Endothelial cell of umbilical vein (primary cell): Measurements from ENCODE around the gene PTPRO. TPM values are rescaled to one million over a fixed set of nuclear protein-coding genes. Genes with fewer than 3 reads are reported as not detected.

Experiments used
- BruUV-seq: library from RNA; stranded (reverse); fragments of 400-500 nt; replicated peaks from 2 replicates; lab custom pipeline; 2021; lab: Mats Ljungman, UMichigan
- CTCF ChIA-PET: fragments of 300-600, 350-600 bp; sonication (Branson Sonifier 250); formaldehyde crosslinking; loops from one replicate; lab custom pipeline; 2021; ENCODE audit warnings: antibody characterized with exemption, inconsistent platforms; lab: Charles Lee
- POLR2A ChIA-PET: fragments of 300-600, 350-600 bp; sonication (Branson Sonifier 250); formaldehyde crosslinking; loops from one replicate; lab custom pipeline; 2021; ENCODE audit warnings: antibody characterized with exemption, inconsistent platforms; lab: Charles Lee
- DNase-seq: peaks from one replicate; pipeline ENCODE4 v3.0.0-alpha.2; 2011; ENCODE audit warnings: low read depth, low spot score
- FAIRE-seq: peaks from 2 replicates; lab custom pipeline; 2011; peaks lifted over from hg19 to GRCh38; lab: Jason Lieb, UNC
- H2AFZ ChIP-seq: 2 replicates; pipeline ENCODE4 v1.6.0; 2012; ENCODE audit warnings: low read depth, low read length, control low read depth, inconsistent platforms
- H3K27ac ChIP-seq: 2 replicates; pipeline ENCODE4 v1.5.1; 2011; ENCODE audit warnings: low read depth, mild to moderate bottlenecking, control low read depth, low read length, moderate library complexity; ENCODE audit not compliant: insufficient read depth
- H3K27me3 ChIP-seq, 2 experiments: 2 replicates each; pipeline versions ENCODE4 v1.6.0 to v1.6.1; 2011; ENCODE audit warnings: low read length in 2 of 2, mixed read lengths in 1 of 2; ENCODE audit not compliant: control insufficient read depth in 2 of 2, insufficient read depth in 2 of 2
- H3K36me3 ChIP-seq, 2 experiments: 2 replicates in 1 of 2; 3 replicates in 1 of 2; pipeline ENCODE4 v1.5.1; 2011; ENCODE audit warnings: low read length in 2 of 2, mild to moderate bottlenecking in 1 of 2, moderate library complexity in 1 of 2; ENCODE audit not compliant: control insufficient read depth in 2 of 2, insufficient read depth in 2 of 2; ENCODE audit errors: extremely low read depth in 1 of 2
- H3K4me1 ChIP-seq: 3 replicates; pipeline ENCODE4 v1.5.1; 2011; ENCODE audit warnings: mild to moderate bottlenecking, low read length; ENCODE audit not compliant: control insufficient read depth, insufficient read depth; ENCODE audit errors: extremely low read depth
- H3K4me2 ChIP-seq: 2 replicates; pipeline ENCODE4 v1.6.1; 2011; ENCODE audit warnings: low read length, control low read depth, mixed read lengths; ENCODE audit not compliant: insufficient read depth
- H3K4me3 ChIP-seq, 3 experiments: fragments of 200-600 bp in 1 of 3; sonication (generic), shearing (Covaris generic) in 1 of 3; replicated peaks in 1 of 3; 2 replicates each; pipeline ENCODE4 v1.5.1; 2011 to 2016; ENCODE audit warnings: control low read depth in 3 of 3, low read length in 3 of 3, mild to moderate bottlenecking in 2 of 3, inconsistent platforms in 1 of 3, low read depth in 1 of 3, moderate library complexity in 1 of 3; ENCODE audit not compliant: insufficient read depth in 1 of 3
- H3K79me2 ChIP-seq: 2 replicates; pipeline ENCODE4 v1.6.0; 2012; ENCODE audit warnings: low read length, inconsistent platforms; ENCODE audit not compliant: control insufficient read depth, insufficient read depth
- H3K9ac ChIP-seq: replicated peaks from 2 replicates; pipeline ENCODE3; 2011; ENCODE audit warnings: low read length, control low read depth; ENCODE audit not compliant: insufficient read depth; ENCODE audit errors: extremely low read depth
- H3K9me1 ChIP-seq: replicated peaks from 3 replicates; pipeline ENCODE4 v1.6.0; 2011; ENCODE audit warnings: mild to moderate bottlenecking, low read length; ENCODE audit not compliant: control insufficient read depth, insufficient read depth; ENCODE audit errors: extremely low read depth
- H3K9me3 ChIP-seq: replicated peaks from 2 replicates; pipeline ENCODE4 v1.5.1; 2012; ENCODE audit warnings: low read length, inconsistent platforms; ENCODE audit not compliant: control insufficient read depth, insufficient read depth
- H4K20me1 ChIP-seq: replicated peaks from 2 replicates; pipeline ENCODE3; 2011; ENCODE audit warnings: mild to moderate bottlenecking, low read length; ENCODE audit not compliant: control insufficient read depth, insufficient read depth; ENCODE audit errors: extremely low read depth
- EZH2 ChIP-seq: IDR thresholded peaks from 2 replicates; pipeline ENCODE4 v1.6.1; 2012; ENCODE audit warnings: borderline replicate concordance, low read depth, mild to moderate bottlenecking, moderate library complexity, low read length, inconsistent platforms; ENCODE audit not compliant: severe bottlenecking
- FOS ChIP-seq: IDR thresholded peaks from 2 replicates; pipeline ENCODE4 v1.6.1; 2011; ENCODE audit warnings: mild to moderate bottlenecking, low read length, moderate library complexity, borderline replicate concordance; ENCODE audit not compliant: insufficient read depth
- GATA2 ChIP-seq: IDR thresholded peaks from 2 replicates; pipeline ENCODE4 v1.7.0; 2011; ENCODE audit warnings: low read depth, mild to moderate bottlenecking, moderate library complexity, mixed read lengths, low read length; ENCODE audit not compliant: insufficient read length, insufficient read depth
- JUN ChIP-seq: IDR thresholded peaks from 2 replicates; pipeline ENCODE4 v1.6.1; 2011; ENCODE audit warnings: borderline replicate concordance, low read depth; ENCODE audit not compliant: insufficient read length, insufficient read depth
- MYC ChIP-seq: IDR thresholded peaks from one replicate; pipeline ENCODE4 v1.6.1; 2011; ENCODE audit warnings: mild to moderate bottlenecking, low read depth, low read length
- POLR2A ChIP-seq: IDR thresholded peaks from 2 replicates; pipeline ENCODE4 v1.6.1; 2012; ENCODE audit warnings: low read depth, mild to moderate bottlenecking, control low read depth, low read length
- POLR2AphosphoS5 ChIP-seq: IDR thresholded peaks from 2 replicates; pipeline ENCODE4 v1.6.1; 2012; ENCODE audit warnings: low read depth, mild to moderate bottlenecking, control low read depth, low read length, moderate library complexity; ENCODE audit not compliant: insufficient read depth
- dilution Hi-C: fragments of 300-500 bp; cut with MboI; formaldehyde crosslinking; loops from one replicate; pipeline ENCODE4 v1.15.0; 2019; ENCODE audit warnings: low sequenced_read_pairs; ENCODE audit not compliant: extremely low pct_ligation_motif_present
- intact Hi-C: fragments of 100-400 bp; cut with micrococcal nuclease; formaldehyde crosslinking; loops from one replicate; pipeline ENCODE4 v1.10.0; 2022
- polyA plus RNA-seq, 4 experiments: library from polyadenylated mRNA; depleted of rRNA in 3 of 4; stranded (reverse) in 3 of 4; unstranded in 1 of 4; fragments of >200 nt; gene quantifications; 2 replicates each; pipeline versions ENCODE4 v1.2.1 to v1.2.3, GENCODE V29; 2011 to 2012; ENCODE audit warnings: missing spikeins in 1 of 4
- total RNA-seq: library from RNA; stranded (reverse); gene quantifications from 2 replicates; pipeline ENCODE4 v1.2.3, GENCODE V29; 2021
- TF ChIP-seq, protein P1 (sequence below): IDR thresholded peaks from 2 replicates; pipeline ENCODE4 v1.6.1; 2011; ENCODE audit not compliant: insufficient read depth, insufficient read length
- TF ChIP-seq, protein P2 (sequence below), 2 donors: IDR thresholded peaks; 1 replicate in 1 of 2; 2 replicates in 1 of 2; pipeline ENCODE4 v1.5.1; 2011; ENCODE audit warnings: low read length in 2 of 2, mild to moderate bottlenecking in 2 of 2, moderate library complexity in 2 of 2, control low read depth in 1 of 2, inconsistent platforms in 1 of 2, low read depth in 1 of 2; ENCODE audit not compliant: insufficient read depth in 1 of 2; ENCODE audit errors: extremely low read depth in 1 of 2

PTPRO gene
- total and polyA plus RNA-seq, 2 donors (not counting 3 experiments of a cell fraction or from before 2014, with no cell fraction given), result not detected

- H3K27ac ChIP-seq, result no peak overlapping the region
- DNase-seq (no peak), FAIRE-seq (no peak)
- no peaks in the 10 kb centered on the region for H3K79me2 ChIP-seq
- no peaks in the 10 kb centered on the region for H4K20me1 ChIP-seq
- dilution Hi-C loops, result no loop called here
- no peak overlapping the region for H3K4me2 ChIP-seq
- no peak overlapping the region for H2AFZ ChIP-seq
- no peaks in the 10 kb centered on the region for H3K36me3 ChIP-seq
- no peak for TF ChIP-seq GATA2
- TF ChIP-seq MYC, result no peak
- TF ChIP-seq POLR2A, result no peak
- TF ChIP-seq, protein P1, sequence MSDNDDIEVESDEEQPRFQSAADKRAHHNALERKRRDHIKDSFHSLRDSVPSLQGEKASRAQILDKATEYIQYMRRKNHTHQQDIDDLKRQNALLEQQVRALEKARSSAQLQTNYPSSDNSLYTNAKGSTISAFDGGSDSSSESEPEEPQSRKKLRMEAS, result no peak
- no peak for TF ChIP-seq POLR2AphosphoS5
- no peak for TF ChIP-seq FOS
- TF ChIP-seq, protein P2, sequence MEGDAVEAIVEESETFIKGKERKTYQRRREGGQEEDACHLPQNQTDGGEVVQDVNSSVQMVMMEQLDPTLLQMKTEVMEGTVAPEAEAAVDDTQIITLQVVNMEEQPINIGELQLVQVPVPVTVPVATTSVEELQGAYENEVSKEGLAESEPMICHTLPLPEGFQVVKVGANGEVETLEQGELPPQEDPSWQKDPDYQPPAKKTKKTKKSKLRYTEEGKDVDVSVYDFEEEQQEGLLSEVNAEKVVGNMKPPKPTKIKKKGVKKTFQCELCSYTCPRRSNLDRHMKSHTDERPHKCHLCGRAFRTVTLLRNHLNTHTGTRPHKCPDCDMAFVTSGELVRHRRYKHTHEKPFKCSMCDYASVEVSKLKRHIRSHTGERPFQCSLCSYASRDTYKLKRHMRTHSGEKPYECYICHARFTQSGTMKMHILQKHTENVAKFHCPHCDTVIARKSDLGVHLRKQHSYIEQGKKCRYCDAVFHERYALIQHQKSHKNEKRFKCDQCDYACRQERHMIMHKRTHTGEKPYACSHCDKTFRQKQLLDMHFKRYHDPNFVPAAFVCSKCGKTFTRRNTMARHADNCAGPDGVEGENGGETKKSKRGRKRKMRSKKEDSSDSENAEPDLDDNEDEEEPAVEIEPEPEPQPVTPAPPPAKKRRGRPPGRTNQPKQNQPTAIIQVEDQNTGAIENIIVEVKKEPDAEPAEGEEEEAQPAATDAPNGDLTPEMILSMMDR (IDR thresholded peaks at IDR 0.05; ENCODE audit: extremely low read depth in 1 of 2, insufficient read depth in 1 of 2, low read depth in 1 of 2, low read length in 2 of 2), result no peak
- no peak for TF ChIP-seq JUN
- TF ChIP-seq EZH2, result no peak
- H3K9me1 ChIP-seq, result no peaks in the 10 kb centered on the region
- ChIA-PET CTCF (no interaction called here), POLR2A (no interaction called here)
- H3K9ac ChIP-seq, result no peak overlapping the region
- H3K9me3 ChIP-seq, result no peaks in the 10 kb centered on the region
- BruUV-seq, result no TSS peak
- intact Hi-C loops, result no loop called here
- no peak overlapping the region for H3K4me3 ChIP-seq
- H3K4me1 ChIP-seq, result no peaks in the 10 kb centered on the region
- peaks cover 2 to 5% of the 10 kb centered on the region in 2 experiments for H3K27me3 ChIP-seq
Measured at GRCh38 chr12:15496738-15497137, 174.4 kb downstream of the PTPRO start.
